ENCODE results near the gene ATF5. TPM values are rescaled to one million over a fixed set of nuclear protein-coding genes. Genes with fewer than 3 reads are reported as not detected.

Gene ATF5
- total RNA-seq, 1 donor from 2014 or later, result 15.3 TPM

DNA sequence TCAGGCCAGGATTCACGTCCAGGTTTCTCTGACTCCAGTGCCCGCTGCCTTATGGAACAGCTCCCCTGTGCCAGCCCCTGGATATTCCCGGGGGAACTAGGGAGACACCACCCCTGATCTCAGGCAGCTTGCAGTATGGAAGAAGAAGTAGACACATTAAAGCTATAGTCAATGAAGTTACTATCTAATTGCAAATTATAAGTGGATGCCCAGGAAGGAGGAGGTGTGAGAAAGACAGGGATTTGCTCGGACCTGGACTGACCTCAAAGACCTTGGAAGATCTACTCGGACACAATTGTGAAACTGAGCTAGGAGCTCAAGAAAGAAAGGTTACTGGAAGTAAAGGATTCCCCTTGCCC, 21.6 kb downstream of the ATF5 start:
- DNase-seq (ENCODE audit: low read depth), result no peak
- TF ChIP-seq, protein P1, sequence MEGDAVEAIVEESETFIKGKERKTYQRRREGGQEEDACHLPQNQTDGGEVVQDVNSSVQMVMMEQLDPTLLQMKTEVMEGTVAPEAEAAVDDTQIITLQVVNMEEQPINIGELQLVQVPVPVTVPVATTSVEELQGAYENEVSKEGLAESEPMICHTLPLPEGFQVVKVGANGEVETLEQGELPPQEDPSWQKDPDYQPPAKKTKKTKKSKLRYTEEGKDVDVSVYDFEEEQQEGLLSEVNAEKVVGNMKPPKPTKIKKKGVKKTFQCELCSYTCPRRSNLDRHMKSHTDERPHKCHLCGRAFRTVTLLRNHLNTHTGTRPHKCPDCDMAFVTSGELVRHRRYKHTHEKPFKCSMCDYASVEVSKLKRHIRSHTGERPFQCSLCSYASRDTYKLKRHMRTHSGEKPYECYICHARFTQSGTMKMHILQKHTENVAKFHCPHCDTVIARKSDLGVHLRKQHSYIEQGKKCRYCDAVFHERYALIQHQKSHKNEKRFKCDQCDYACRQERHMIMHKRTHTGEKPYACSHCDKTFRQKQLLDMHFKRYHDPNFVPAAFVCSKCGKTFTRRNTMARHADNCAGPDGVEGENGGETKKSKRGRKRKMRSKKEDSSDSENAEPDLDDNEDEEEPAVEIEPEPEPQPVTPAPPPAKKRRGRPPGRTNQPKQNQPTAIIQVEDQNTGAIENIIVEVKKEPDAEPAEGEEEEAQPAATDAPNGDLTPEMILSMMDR (conservative IDR thresholded peaks at IDR 0.05; ENCODE audit: low read depth, low read length), result no peak
- H3K4me3 ChIP-seq (ENCODE audit: low read depth, low read length), result no peak overlapping the region

DNA sequence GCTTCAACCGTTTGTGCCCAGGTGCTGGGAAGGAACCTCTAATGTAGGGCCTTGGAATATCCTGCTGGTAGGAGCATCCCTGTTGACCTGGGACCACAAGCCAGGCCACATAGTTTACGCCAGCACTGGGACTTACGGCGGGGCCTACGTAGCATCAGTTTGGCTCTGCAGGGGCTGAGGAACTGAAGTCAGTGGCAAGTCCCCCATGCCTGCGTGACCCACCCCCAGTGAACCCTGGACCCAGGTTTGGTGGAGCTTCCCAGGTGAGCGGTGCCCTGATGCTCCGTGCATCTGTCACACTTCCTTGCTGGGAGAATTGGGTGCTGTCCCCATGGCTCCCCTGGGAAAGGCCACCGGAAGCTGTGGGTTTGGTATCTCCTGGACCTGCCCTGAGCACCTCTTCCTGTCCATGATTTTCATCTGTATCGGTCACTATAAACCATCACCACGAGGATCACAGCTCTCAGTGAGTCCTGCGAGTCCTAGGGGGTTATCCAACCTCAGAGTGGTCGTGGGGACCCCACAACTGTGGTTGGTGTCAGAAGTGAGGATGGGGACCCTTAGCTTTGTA, 22.0 kb downstream of the ATF5 start:
- TF ChIP-seq, protein P1 (conservative IDR thresholded peaks at IDR 0.05; ENCODE audit: low read depth, low read length), result no peak
- DNase-seq (ENCODE audit: low read depth), result no peak
- no peak overlapping the region for H3K4me3 ChIP-seq (ENCODE audit: low read depth, low read length)

DNA sequence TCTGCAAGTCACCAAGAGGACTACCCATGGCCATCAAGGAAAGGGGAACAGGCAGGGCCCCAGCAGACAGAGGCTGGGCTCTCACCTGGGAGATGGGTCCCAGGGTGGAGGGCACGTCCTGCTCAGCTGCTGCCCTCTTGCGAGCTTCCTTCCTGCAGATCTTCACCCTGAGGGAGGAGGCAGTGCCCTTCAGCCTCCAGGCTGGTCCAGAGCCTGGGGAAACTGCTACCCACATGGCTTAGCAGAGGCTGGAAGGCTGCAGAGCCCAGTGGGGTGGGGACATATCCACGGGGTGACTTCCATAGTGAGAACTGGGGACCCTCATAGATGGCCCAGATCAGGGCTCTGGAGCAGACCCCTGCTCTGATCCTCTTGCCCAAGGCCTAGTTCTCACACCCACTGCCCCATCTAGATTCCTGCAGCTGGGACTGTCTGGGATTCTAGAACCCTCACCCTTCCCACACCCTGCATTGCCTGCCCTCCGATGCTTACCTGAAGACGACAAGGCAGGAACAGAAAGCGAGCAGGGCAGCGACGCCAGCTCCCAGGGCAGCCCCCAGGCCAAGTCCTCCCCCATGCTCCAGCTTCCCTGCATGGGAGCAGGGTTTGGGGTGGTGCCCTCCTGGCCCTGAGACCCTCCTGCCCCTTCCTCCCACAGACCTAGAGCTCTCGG, 22.9 kb downstream of the ATF5 start:
- H3K4me3 ChIP-seq (ENCODE audit: low read depth, low read length), result no peak overlapping the region
- DNase-seq (ENCODE audit: low read depth), result no peak
- TF ChIP-seq, protein P1 (conservative IDR thresholded peaks at IDR 0.05; ENCODE audit: low read depth, low read length), result no peak

DNA sequence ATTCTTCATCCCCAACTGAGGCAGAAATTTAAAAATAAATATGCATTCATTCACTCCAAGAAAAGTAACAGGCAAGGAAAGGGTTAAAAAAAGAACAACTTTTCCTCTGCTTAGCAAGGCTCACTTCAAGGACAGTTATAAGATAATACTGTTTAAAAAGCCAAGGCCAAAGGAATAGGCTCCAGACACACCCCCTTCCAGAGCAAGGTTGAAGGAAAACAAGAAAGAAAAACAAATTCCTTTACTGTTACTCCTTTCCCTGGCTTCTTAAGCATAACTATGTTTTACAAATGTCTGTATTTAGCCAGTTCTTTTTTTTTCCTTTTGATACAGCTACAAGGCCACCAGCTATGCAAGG, 23.5 kb downstream of the ATF5 start:
- no peak for DNase-seq (ENCODE audit: low read depth)
- TF ChIP-seq, protein P1 (conservative IDR thresholded peaks at IDR 0.05; ENCODE audit: low read depth, low read length), result no peak

DNA sequence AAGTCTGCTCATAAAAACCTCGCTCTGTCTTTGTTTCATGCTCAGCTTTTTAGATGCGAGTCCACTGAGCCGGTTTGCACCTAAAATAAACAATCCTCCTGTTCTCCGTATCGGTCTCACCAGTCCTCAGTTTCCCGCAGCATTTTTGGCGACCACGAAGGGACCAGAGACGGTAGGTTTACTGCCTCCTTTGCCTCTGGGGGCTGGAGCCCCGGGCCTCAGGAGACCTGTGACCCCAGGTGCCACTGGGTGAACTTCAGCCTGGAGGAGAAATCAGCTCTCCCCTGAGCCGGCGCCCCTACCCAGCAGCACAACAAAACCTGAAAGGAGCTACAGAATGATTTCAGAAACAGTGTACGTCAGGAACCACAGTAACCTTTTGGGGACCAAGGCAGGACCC, 23.9 kb downstream of the ATF5 start:
- DNase-seq (ENCODE audit: low read depth), result no peak
- TF ChIP-seq, protein P1 (conservative IDR thresholded peaks at IDR 0.05; ENCODE audit: low read depth, low read length), result no peak
- no peak overlapping the region for H3K4me3 ChIP-seq (ENCODE audit: low read depth, low read length)

More for the DNA sequence above, 23.5 kb downstream of the ATF5 start:
- no peak overlapping the region for H3K4me3 ChIP-seq (ENCODE audit: low read depth, low read length)

DNA sequence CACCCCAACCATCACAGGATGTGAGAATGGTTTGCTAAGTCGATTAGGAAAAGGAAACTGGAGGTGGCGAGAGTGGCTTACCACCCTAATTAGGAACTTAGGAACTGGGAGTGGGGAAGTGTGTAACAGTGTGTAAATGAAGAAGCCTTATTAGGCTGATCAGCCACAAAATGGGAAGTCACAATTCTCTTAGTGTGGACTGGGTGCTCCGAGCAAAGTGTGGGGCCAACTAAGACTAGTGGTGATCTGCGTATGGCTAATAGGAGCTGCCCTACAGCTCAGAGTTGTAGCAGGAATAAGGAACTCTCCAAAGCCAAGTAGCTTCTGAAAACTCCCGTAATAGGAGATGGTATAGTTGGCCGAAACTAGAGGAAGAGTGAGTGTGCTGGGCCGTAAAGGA, 24.4 kb downstream of the ATF5 start:
- H3K4me3 ChIP-seq (ENCODE audit: low read depth, low read length), result no peak overlapping the region
- TF ChIP-seq, protein P1 (conservative IDR thresholded peaks at IDR 0.05; ENCODE audit: low read depth, low read length), result no peak

More for the DNA sequence above, 24.4 kb downstream of the ATF5 start:
- DNase-seq (ENCODE audit: low read depth), result no peak

All from epithelial cell of proximal tubule (primary cell).